ENCODE results near the gene ATL2.

ATL2 gene

DNA sequence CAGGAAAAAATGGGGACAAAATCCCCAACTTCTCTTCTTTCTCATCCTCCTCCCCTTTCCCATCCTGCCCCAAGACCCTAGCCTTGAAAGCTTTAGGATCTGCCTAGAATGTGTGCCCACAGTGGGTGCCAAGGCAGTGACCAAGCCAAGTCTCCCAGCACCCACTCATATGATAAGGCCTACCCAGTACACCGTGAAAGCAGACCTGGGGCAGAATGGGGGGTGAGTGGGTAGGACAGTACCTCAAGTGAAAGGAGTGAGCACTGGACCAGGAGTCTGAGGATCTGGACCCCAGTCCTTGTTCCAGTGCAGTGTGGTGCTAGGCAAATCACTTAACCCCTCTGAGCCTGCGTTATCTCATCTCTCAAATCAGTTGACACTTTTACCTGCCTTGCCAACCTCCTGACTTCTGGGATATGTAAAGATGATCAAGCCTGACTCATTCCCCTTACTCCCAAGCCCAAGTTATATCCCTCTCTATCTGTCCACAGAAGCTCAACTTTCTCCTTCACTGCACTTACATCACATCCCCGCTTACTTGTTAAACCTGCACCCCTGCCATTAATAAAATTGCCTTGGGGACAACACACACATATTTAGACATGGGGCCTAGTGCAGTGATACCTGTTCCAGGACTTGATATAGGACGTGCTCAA, 109.7 kb downstream of the ATL2 start:
- no peak overlapping the region for H3K4me3 ChIP-seq (ENCODE audit: control insufficient read depth, low read depth, low read length)
- no peak for DNase-seq (ENCODE audit: low read depth)
- TF ChIP-seq, protein P1, sequence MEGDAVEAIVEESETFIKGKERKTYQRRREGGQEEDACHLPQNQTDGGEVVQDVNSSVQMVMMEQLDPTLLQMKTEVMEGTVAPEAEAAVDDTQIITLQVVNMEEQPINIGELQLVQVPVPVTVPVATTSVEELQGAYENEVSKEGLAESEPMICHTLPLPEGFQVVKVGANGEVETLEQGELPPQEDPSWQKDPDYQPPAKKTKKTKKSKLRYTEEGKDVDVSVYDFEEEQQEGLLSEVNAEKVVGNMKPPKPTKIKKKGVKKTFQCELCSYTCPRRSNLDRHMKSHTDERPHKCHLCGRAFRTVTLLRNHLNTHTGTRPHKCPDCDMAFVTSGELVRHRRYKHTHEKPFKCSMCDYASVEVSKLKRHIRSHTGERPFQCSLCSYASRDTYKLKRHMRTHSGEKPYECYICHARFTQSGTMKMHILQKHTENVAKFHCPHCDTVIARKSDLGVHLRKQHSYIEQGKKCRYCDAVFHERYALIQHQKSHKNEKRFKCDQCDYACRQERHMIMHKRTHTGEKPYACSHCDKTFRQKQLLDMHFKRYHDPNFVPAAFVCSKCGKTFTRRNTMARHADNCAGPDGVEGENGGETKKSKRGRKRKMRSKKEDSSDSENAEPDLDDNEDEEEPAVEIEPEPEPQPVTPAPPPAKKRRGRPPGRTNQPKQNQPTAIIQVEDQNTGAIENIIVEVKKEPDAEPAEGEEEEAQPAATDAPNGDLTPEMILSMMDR (conservative IDR thresholded peaks at IDR 0.05; ENCODE audit: control insufficient read depth, insufficient read depth, low read depth, low read length), result no peak

DNA sequence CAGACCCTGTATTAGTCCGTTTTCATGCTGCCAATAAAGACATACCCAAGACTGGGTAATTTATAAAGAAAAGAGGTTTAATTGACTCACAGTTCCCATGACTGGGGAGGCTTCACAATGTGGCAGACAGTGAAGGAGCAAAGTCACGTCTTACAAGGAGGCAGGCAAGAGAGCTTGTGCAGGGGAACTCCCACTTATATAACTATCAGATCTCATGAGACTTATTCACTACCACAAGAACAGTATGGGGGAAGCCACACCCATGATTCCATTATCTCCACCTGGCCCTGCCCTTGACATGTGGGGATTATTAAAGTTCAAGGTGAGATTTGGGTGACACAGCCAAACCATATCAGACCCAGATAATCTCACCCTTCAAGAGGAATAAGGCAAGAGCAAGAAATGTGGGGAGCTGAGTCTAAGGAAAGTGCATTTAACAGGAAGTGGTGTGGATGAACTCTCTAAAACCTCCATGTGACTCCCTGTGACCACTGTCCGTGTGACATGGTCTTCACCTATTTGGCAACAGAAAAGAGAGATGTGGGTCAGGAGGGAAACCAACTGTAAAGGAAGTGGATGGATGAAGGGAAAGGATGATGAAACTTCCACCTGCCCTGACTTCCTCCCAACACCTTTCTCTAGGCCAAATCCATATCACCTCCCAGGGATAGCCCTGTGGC, 110.6 kb downstream of the ATL2 start:
- H3K4me3 ChIP-seq (ENCODE audit: control insufficient read depth, low read depth, low read length), result no peak overlapping the region
- TF ChIP-seq, protein P1 (conservative IDR thresholded peaks at IDR 0.05; ENCODE audit: control insufficient read depth, insufficient read depth, low read depth, low read length), result no peak
- DNase-seq (ENCODE audit: low read depth), result no peak

DNA sequence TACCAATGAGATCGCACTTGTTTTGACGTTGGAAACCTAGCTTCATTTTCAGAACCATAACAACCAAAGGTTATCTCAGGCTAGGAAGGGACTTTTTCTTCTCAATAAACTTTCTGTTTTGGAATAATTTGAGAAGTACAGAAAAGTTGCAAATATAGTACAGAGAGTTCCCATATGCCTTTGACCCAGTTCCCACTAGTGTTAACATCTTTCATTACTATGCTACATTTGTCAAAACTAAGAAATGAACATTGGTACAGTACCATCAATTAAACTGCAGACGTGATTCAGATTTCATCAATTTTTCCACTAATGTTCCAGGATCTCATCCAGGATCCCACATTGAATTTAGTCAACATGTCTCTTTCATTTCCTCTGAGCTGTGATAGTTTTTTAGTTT, 111.6 kb downstream of the ATL2 start:
- TF ChIP-seq, protein P1 (conservative IDR thresholded peaks at IDR 0.05; ENCODE audit: control insufficient read depth, insufficient read depth, low read depth, low read length), result no peak
- peak; percentile 43 for DNase-seq (ENCODE audit: low read depth)
- H3K4me3 ChIP-seq (ENCODE audit: control insufficient read depth, low read depth, low read length), result no peak overlapping the region

DNA sequence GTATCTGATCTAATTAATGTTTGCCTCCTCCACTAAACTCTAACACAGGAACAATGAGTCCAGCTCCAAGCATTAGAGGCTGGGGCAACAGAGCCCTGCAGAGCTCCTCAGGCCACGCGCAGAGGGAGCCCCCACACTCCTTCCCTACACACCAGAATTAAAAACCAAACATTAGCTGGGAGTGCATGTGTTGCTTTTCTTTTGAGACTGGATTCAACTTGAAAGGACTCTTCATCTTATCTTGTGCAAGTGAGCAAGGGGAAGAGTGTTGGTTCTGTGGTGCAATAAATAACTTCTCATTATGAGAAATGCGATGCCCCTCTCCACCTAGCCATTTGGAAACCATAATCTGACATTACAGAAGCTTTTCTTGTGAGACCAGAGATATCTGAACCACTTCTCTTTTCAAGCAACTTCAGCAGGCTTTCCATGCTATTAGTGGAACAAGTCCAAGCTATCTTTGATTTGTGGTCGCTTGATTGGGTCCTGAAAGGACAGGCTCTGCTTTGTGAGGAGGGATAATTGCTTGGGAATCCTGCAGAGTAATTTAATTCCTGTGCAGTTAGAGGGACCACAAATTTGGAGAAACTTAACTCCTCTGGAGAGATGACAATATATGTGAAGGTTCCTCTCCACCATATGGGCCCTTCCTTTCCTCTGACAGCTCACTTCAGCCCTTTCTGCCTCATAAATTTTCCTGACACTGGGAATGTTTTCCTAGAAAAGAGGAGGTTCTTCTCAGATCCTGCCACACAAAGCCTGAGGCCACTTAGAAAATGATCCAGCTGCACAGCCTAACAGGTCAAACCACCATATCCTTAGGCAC, 112.5 kb downstream of the ATL2 start:
- DNase-seq (ENCODE audit: low read depth), result no peak
- TF ChIP-seq, protein P1 (conservative IDR thresholded peaks at IDR 0.05; ENCODE audit: control insufficient read depth, insufficient read depth, low read depth, low read length), result no peak
- H3K4me3 ChIP-seq (ENCODE audit: control insufficient read depth, low read depth, low read length), result no peak overlapping the region

DNA sequence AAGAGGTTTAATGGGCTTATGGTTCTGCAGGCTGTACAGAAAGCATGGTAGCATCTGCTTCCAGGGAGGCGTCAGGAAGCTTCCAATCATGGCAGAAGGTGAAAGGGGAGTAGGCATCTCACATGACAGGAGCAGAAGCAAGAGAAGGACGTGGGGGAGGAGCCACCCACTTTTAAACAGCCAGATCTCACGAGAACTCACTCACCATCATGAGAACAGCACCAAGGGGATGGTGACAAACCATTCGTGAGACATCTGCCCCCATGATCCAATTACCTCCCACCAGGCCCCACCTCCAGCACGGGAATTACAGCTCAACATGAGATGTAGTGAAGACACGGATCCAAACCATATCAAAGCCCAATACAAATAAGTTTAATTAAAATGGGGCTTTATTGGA, 113.8 kb downstream of the ATL2 start:
- no peak for DNase-seq (ENCODE audit: low read depth)
- TF ChIP-seq, protein P1 (conservative IDR thresholded peaks at IDR 0.05; ENCODE audit: control insufficient read depth, insufficient read depth, low read depth, low read length), result no peak
- no peak overlapping the region for H3K4me3 ChIP-seq (ENCODE audit: control insufficient read depth, low read depth, low read length)

DNA sequence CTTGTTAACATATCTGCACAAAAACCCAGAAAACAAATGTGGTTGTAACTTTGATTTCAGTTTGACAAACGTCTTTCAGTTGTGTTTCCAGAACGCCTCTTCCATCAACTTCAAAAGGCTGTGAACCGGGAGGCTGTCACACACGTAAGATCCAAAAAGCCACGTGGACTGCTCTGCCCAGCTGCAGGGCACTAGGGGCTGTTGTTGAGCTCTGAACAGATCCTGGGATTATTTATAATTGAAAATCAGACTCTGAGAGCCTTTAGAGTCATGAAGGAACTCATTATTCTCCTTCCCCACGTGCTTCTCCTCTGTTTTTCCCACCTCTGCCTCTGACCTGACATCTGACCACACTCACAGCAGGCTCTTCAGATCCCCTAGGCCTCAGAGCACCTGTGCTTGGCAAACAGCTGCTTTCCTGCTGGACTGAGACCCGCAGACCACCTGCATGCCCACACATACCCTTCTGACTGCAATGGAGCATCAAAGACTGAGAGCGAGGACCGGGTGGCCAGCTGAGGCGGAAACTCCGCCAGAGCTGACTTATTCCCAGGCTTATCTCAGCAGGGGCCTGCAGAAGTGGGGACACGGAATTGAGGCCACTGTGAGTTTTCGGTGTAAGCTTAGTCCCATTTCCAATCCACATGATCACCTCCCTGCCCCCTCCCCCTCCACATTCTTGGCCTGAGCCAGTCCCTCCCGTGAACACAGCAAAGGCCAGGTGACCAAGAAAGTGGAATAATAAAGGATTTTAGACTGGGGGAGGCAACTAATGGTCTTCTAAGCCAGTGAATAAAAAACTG, 114.8 kb downstream of the ATL2 start:
- TF ChIP-seq, protein P1 (conservative IDR thresholded peaks at IDR 0.05; ENCODE audit: control insufficient read depth, insufficient read depth, low read depth, low read length), result no peak
- DNase-seq (ENCODE audit: low read depth), result no peak
- no peak overlapping the region for H3K4me3 ChIP-seq (ENCODE audit: control insufficient read depth, low read depth, low read length)

Data from fibroblast of mammary gland (primary cell).